ENCODE data around the gene ICAM3. TPM values are rescaled to one million over a fixed set of nuclear protein-coding genes. Genes with fewer than 3 reads are reported as not detected.

The ICAM3 gene
- total RNA-seq, 1 donor from 2014 or later, result 15.3 TPM

DNA sequence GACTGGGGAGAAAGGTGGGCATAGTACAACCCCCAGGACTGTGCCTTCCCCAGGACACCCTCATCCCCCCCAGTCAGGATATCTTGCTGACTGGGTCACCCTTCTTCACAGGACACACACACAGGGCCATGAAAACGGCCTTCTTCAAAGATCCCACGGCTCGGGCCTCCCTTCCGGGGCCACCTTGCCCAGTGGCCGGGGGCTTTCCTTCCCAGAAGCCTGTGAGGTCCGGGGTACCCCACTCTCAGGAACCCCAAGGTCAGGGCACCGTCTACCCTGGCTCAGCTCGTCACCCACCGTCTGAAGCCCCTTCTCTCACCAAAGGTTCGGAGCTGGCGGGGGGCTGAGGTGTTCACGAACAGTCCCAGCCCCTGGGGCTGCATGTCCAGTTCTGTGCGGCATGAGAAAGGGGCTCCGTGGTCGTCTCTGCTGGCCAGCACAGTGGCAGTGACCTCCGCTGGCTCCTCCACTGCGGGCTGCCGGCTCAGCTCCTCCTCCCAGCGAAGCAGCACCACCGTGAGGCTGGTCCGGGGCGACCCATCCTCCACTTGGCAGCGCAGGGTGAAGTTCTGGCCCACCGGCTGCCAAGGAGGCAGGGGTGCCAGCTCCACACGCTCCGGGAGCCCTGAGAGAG, 4.0 kb downstream of the ICAM3 start:
- Mint-ChIP-seq H3K27me3 (ENCODE audit: low read depth) (no peaks in the 10 kb centered on the region), H3K9me3 (ENCODE audit: low read depth) (no peaks in the 10 kb centered on the region), H3K36me3 (ENCODE audit: low read depth) (no peaks in the 10 kb centered on the region), H3K4me1 (ENCODE audit: low read depth) (peaks cover 28% of the 10 kb centered on the region), H3K4me3 (ENCODE audit: unreplicated experiment) (no peak overlapping the region), H3K27ac (ENCODE audit: unreplicated experiment) (no peak overlapping the region)
- no peak for DNase-seq (ENCODE audit: low spot score)
- TF ChIP-seq, protein P1, sequence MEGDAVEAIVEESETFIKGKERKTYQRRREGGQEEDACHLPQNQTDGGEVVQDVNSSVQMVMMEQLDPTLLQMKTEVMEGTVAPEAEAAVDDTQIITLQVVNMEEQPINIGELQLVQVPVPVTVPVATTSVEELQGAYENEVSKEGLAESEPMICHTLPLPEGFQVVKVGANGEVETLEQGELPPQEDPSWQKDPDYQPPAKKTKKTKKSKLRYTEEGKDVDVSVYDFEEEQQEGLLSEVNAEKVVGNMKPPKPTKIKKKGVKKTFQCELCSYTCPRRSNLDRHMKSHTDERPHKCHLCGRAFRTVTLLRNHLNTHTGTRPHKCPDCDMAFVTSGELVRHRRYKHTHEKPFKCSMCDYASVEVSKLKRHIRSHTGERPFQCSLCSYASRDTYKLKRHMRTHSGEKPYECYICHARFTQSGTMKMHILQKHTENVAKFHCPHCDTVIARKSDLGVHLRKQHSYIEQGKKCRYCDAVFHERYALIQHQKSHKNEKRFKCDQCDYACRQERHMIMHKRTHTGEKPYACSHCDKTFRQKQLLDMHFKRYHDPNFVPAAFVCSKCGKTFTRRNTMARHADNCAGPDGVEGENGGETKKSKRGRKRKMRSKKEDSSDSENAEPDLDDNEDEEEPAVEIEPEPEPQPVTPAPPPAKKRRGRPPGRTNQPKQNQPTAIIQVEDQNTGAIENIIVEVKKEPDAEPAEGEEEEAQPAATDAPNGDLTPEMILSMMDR (IDR thresholded peaks at IDR 0.05), result no peak

DNA sequence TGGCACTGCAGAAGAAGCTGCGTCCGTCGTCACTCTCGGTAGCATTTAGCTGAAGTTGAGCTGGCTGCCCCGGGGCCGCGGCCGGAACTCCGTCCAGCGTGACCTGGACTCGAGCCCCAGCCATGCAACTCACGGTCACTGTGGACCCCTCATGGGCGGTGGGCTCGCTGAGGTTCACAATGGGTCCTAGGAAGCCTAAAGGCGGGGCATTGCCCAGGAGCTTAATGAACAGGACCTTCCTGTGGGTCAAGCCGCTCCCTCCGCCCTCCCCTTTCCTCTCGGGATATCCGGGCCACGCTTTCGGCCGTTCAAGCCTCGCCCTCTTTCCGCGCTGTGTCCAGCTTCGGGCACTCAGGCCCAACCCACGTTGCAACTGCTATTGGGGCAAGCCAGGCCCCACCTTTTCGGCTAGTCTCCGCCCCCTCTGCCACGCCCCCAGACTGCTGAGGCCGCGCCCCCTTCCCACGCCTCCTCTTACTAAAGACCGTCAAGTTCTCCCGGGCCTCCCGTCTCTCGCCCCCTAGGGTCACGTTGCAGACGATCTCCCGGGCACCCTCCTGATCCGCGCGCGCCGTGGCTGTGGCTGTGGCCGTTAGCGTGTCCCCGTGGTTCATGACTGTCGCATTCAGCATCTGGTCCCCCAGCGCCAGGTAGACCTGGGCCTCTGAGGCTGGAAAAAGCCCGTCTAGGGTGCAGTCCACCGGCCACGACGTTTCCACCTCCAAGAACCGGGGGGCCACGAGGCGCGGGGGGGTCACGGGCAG, 4.7 kb downstream of the ICAM3 start:
- Mint-ChIP-seq H3K4me3 (ENCODE audit: unreplicated experiment) (peak overlapping the region; percentile 94), H3K27me3 (ENCODE audit: low read depth) (no peaks in the 10 kb centered on the region), H3K36me3 (ENCODE audit: low read depth) (peaks cover 3% of the 10 kb centered on the region), H3K4me1 (ENCODE audit: low read depth) (peaks cover 28% of the 10 kb centered on the region), H3K9me3 (ENCODE audit: low read depth) (no peaks in the 10 kb centered on the region), H3K27ac (ENCODE audit: unreplicated experiment) (peak overlapping the region; percentile 95)
- DNase-seq (ENCODE audit: low spot score), result no peak
- TF ChIP-seq, protein P1 (IDR thresholded peaks at IDR 0.05), result peak; percentile 19

DNA sequence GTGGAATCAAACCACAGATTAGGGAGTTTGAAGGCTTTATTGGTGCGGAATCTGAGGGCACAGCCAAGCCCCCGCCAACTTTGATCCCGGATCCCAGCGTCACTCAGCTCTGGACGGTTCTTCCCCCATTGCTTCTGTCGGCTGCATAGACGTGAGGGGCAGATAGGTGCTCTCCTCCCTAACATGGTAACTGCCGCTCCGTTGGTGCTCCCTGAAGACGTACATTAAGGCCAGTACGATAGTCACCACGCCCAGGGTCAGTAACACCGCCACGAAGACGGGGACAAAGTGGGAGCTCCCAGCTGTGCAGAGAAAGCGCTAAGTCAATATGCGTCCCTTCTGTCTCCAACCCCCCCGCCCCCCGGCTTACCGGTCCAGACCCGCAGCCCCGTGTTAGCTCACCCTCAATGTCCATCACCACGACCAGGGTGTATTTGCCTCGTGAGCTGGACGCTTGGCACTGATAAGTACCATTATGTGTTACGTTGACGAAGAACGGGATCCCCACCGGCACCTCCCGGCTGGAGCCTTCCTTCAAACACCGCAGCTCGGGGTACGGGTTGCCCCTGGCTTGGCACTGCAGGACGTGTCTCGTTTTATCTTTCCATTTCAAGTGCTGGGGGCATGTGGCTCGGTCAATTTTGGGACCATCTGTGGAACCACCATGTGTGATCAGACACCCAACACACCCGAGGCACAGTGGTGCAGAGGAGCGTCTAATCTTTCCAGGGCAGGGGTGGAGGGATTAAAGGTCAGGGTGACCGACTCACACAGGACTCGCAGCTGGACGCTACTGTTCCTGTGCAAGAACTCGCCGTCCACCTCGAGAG, 5.5 kb downstream of the ICAM3 start:
- no peaks in the 10 kb centered on the region for H3K9me3 Mint-ChIP-seq (ENCODE audit: low read depth)
- TF ChIP-seq, protein P1 (IDR thresholded peaks at IDR 0.05), result no peak
- DNase-seq (ENCODE audit: low spot score), result no peak
- peaks cover 28% of the 10 kb centered on the region for H3K4me1 Mint-ChIP-seq (ENCODE audit: low read depth)
- H3K4me3 Mint-ChIP-seq (ENCODE audit: unreplicated experiment), result peak overlapping the region; percentile 94
- H3K36me3 Mint-ChIP-seq (ENCODE audit: low read depth), result peaks cover 4% of the 10 kb centered on the region
- H3K27ac Mint-ChIP-seq (ENCODE audit: unreplicated experiment), result peak overlapping the region; percentile 95
- H3K27me3 Mint-ChIP-seq (ENCODE audit: low read depth), result no peaks in the 10 kb centered on the region

DNA sequence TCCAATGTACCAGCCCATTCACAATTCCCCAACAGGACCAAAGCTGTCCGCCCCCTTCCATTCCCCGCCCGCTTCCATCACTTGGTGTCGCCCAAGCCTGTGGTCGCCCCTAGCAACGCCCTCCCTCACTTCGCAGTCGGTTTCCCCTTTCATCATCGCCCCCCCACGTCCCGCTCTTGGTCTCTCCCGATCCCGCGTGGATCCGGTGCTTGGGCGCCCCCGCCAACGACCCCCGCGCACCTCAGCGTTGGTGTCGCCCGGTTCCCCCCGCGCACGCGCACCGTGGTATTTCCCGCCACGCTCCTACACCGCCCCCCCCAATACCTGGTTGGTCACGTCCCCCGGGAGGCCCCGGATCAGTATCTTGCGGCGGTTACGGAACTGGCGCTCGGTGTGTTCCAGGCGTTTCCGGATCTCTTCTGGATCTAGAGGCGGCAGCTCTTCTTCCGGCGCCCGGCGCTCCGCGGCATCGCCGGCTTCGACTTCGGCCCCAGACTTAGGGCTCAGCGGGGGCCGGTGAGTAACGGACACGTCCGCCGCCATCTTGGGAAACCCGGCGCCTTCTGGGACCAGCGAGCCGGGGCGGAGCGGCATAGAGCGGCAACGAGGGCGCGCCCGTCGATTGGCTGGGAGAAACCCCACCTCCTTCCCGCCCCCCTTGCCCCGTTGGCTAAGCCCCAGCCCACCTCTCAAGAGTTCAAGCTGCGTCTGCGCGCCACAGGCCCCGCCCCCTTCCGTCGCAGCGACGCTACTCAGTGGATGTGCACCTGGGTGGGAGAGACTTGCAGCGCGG, 6.3 kb downstream of the ICAM3 start, which contains the start of gene RAVER1:
RAVER1 (minus strand) TSS at position 565 of the 793 bp plus-strand sequence; CDS start at position 543, 22 bp downstream.
- Mint-ChIP-seq H3K9me3 (ENCODE audit: low read depth) (no peaks in the 10 kb centered on the region), H3K27ac (ENCODE audit: unreplicated experiment) (peak within 1 kb of the TSS; percentile 99), H3K4me3 (ENCODE audit: unreplicated experiment) (peak within 1 kb of the TSS; percentile 94), H3K36me3 (ENCODE audit: low read depth) (peaks cover 4% of the 10 kb centered on the region), H3K27me3 (ENCODE audit: low read depth) (no peaks in the 10 kb centered on the region), H3K4me1 (ENCODE audit: low read depth) (peaks cover 28% of the 10 kb centered on the region)
- TF ChIP-seq, protein P1 (IDR thresholded peaks at IDR 0.05), result peak; percentile 11
- DNase-seq (ENCODE audit: low spot score), result peak; percentile 99

Measured in chondrocyte (in vitro differentiated cells).